H9 (cell line): ENCODE results near the gene FOXJ3. TPM values are rescaled to one million over a fixed set of nuclear protein-coding genes. Genes with fewer than 3 reads are reported as not detected.

Experiments used
- DNase-seq: peaks from one replicate; pipeline ENCODE4 v3.0.0-alpha.2; 2017
- H2AFZ ChIP-seq: one replicate; pipeline ENCODE4 v1.6.1; 2013; ENCODE audit warnings: mild to moderate bottlenecking, low read length, control low read depth, moderate library complexity
- H2AK5ac ChIP-seq: 2 replicates; pipeline ENCODE4 v1.6.1; 2013; ENCODE audit warnings: low read length, control low read depth, mixed read lengths; ENCODE audit not compliant: insufficient read length
- H2BK120ac ChIP-seq: one replicate; pipeline ENCODE4 v1.6.1; 2013; ENCODE audit warnings: low read depth, mild to moderate bottlenecking, low read length, control low read depth, inconsistent platforms; ENCODE audit not compliant: poor library complexity, severe bottlenecking
- H2BK12ac ChIP-seq: 2 replicates; pipeline ENCODE4 v1.6.1; 2013; ENCODE audit warnings: low read length, control low read depth, mixed read lengths, low read depth; ENCODE audit not compliant: insufficient read length
- H2BK15ac ChIP-seq: 2 replicates; pipeline ENCODE4 v1.6.1; 2013; ENCODE audit warnings: low read depth, low read length, control low read depth
- H2BK20ac ChIP-seq: one replicate; pipeline ENCODE4 v1.6.1; 2013; ENCODE audit warnings: low read depth, mild to moderate bottlenecking, low read length, control low read depth, inconsistent platforms; ENCODE audit not compliant: poor library complexity, severe bottlenecking
- H2BK5ac ChIP-seq: 2 replicates; pipeline ENCODE4 v1.6.1; 2013; ENCODE audit warnings: low read length, control low read depth, mixed read lengths; ENCODE audit not compliant: insufficient read length
- H3K14ac ChIP-seq: 2 replicates; pipeline ENCODE4 v1.6.1; 2013; ENCODE audit warnings: low read length, control low read depth; ENCODE audit not compliant: insufficient read depth
- H3K18ac ChIP-seq: 2 replicates; pipeline ENCODE4 v1.6.1; 2013; ENCODE audit warnings: low read depth, mild to moderate bottlenecking, mixed read lengths, low read length, control low read depth; ENCODE audit not compliant: insufficient read length
- H3K23ac ChIP-seq: 2 replicates; pipeline ENCODE4 v1.6.1; 2013; ENCODE audit warnings: low read length, control low read depth, mixed read lengths, low read depth; ENCODE audit not compliant: insufficient read length
- H3K23me2 ChIP-seq: 2 replicates; pipeline ENCODE4 v1.6.1; 2013; ENCODE audit warnings: low read depth, mild to moderate bottlenecking, mixed read lengths, low read length, control low read depth; ENCODE audit not compliant: insufficient read length, poor library complexity, severe bottlenecking
- H3K27ac ChIP-seq: 2 replicates; pipeline ENCODE4 v1.5.1; 2013; ENCODE audit warnings: low read length, control low read depth, mixed read lengths, low read depth; ENCODE audit not compliant: insufficient read length
- H3K27me3 ChIP-seq: 2 replicates; pipeline ENCODE4 v1.6.1; 2013; ENCODE audit warnings: low read length, control low read depth, inconsistent platforms; ENCODE audit not compliant: insufficient read depth
- H3K4ac ChIP-seq: 2 replicates; pipeline ENCODE4 v1.6.1; 2013; ENCODE audit warnings: low read depth, mild to moderate bottlenecking, control low read depth, inconsistent platforms, low read length, moderate library complexity
- H3K4me1 ChIP-seq: 2 replicates; pipeline ENCODE4 v1.6.1; 2013; ENCODE audit warnings: low read length, control low read depth, inconsistent platforms; ENCODE audit not compliant: insufficient read depth
- H3K4me2 ChIP-seq: 2 replicates; pipeline ENCODE4 v1.6.1; 2013; ENCODE audit warnings: low read length, control low read depth, mixed read lengths; ENCODE audit not compliant: insufficient read length, insufficient read depth
- H3K56ac ChIP-seq: 2 replicates; pipeline ENCODE4 v1.6.1; 2013; ENCODE audit warnings: low read depth, mild to moderate bottlenecking, mixed read lengths, low read length, control low read depth; ENCODE audit not compliant: insufficient read length
- H3K79me1 ChIP-seq: 2 replicates; pipeline ENCODE4 v1.6.1; 2013; ENCODE audit warnings: low read depth, mild to moderate bottlenecking, moderate library complexity, low read length, control low read depth, inconsistent platforms; ENCODE audit not compliant: insufficient read depth, poor library complexity, severe bottlenecking
- H3K79me2 ChIP-seq: 2 replicates; pipeline ENCODE4 v1.6.1; 2013; ENCODE audit warnings: low read length, control low read depth, inconsistent platforms; ENCODE audit not compliant: insufficient read depth
- H3K9ac ChIP-seq: 2 replicates; pipeline ENCODE4 v1.6.1; 2013; ENCODE audit warnings: low read length, control low read depth, mixed read lengths; ENCODE audit not compliant: insufficient read length; ENCODE audit errors: extremely low read depth
- H3K9me3 ChIP-seq: one replicate; pipeline ENCODE4 v1.6.1; 2013; ENCODE audit warnings: low read depth, low read length, inconsistent platforms; ENCODE audit not compliant: control insufficient read depth
- H3T11ph ChIP-seq: one replicate; pipeline ENCODE4 v1.6.1; 2013; ENCODE audit warnings: mild to moderate bottlenecking, low read length, control low read depth, inconsistent platforms
- H4K20me1 ChIP-seq: one replicate; pipeline ENCODE4 v1.6.1; 2013; ENCODE audit not compliant: control insufficient read depth, insufficient read length, insufficient read depth
- H4K5ac ChIP-seq: 2 replicates; pipeline ENCODE4 v1.6.1; 2013; ENCODE audit warnings: low read depth, mild to moderate bottlenecking, mixed read lengths, low read length, control low read depth; ENCODE audit not compliant: insufficient read length
- H4K8ac ChIP-seq: replicated peaks from 2 replicates; pipeline ENCODE4 v1.6.1; 2013; ENCODE audit warnings: low read length, control low read depth, mixed read lengths, low read depth; ENCODE audit not compliant: insufficient read length
- H4K91ac ChIP-seq: 2 replicates; pipeline ENCODE4 v1.6.1; 2013; ENCODE audit warnings: low read depth, mild to moderate bottlenecking, moderate library complexity, mixed read lengths, low read length, control low read depth; ENCODE audit not compliant: insufficient read length
- H3K27ac Mint-ChIP-seq, 3 experiments: 2 replicates in 2 of 3; 3 replicates in 1 of 3; pipeline ENCODE4 v1.8.0; 2020 to 2021; ENCODE audit warnings: mixed read lengths in 3 of 3, mild to moderate bottlenecking in 1 of 3, moderate library complexity in 1 of 3
- H3K27me3 Mint-ChIP-seq: 2 replicates; pipeline ENCODE4 v1.8.0; 2021; ENCODE audit warnings: low read depth, mild to moderate bottlenecking, moderate library complexity, mixed read lengths
- H3K36me3 Mint-ChIP-seq, 3 experiments: 2 replicates in 2 of 3; 3 replicates in 1 of 3; pipeline ENCODE4 v1.8.0; 2020 to 2021; ENCODE audit warnings: low read depth in 3 of 3, mixed read lengths in 3 of 3; ENCODE audit not compliant: insufficient read depth in 1 of 3
- H3K4me1 Mint-ChIP-seq, 2 experiments: 2 replicates each; pipeline ENCODE4 v1.8.0; 2020; ENCODE audit warnings: mixed read lengths in 2 of 2
- H3K4me3 Mint-ChIP-seq, 2 experiments: 2 replicates in 1 of 2; 3 replicates in 1 of 2; pipeline ENCODE4 v1.8.0; 2020 to 2021; ENCODE audit warnings: mild to moderate bottlenecking in 2 of 2, mixed read lengths in 2 of 2, moderate library complexity in 1 of 2
- H3K9me3 Mint-ChIP-seq, 2 experiments: 2 replicates in 1 of 2; 3 replicates in 1 of 2; pipeline ENCODE4 v1.8.0; 2020; ENCODE audit warnings: mild to moderate bottlenecking in 2 of 2, mixed read lengths in 2 of 2, moderate library complexity in 1 of 2
- WGBS: extraction: QIAGEN DNeasy Blood & Tissue Kit; methylation state at CpG from one replicate; pipeline ENCODE4 v1.1.7; 2013; ENCODE audit warnings: missing lambda C conversion rate, low lambda C conversion rate, mixed read lengths; ENCODE audit not compliant: insufficient read length; ENCODE audit errors: extremely low coverage; 5-methylcytosine and 5-hydroxymethylcytosine counted together
- total RNA-seq: library from RNA; stranded (reverse); gene quantifications from 2 replicates; pipeline ENCODE4 v1.2.1, GENCODE V29; 2021
- TF ChIP-seq, protein P1 (sequence below): fragments of 200-600 bp; sonication (generic); conservative IDR thresholded peaks from 3 replicates; pipeline ENCODE4 v1.8.0; 2021; ENCODE audit warnings: antibody characterized with exemption, mild to moderate bottlenecking

Gene FOXJ3
- total RNA-seq, 1 experiment from 2014 or later = 49.9 TPM

- Histone ChIP-seq H2BK15ac (no peak overlapping the region), H3K23ac (no peak overlapping the region), H3K9me3 (no peaks in the 10 kb centered on the region), H3K27ac (no peak overlapping the region), H4K8ac (no peak overlapping the region), H4K91ac (no peak overlapping the region), H3K4ac (no peak overlapping the region), H3K23me2 (no peaks in the 10 kb centered on the region), H3K56ac (no peak overlapping the region), H2BK120ac (no peak overlapping the region), H3K14ac (no peak overlapping the region), H2BK12ac (no peak overlapping the region), H4K5ac (no peak overlapping the region), H2AFZ (no peak overlapping the region), H2BK20ac (no peak overlapping the region), H2AK5ac (no peak overlapping the region), H3K9ac (no peak overlapping the region), H3K18ac (no peak overlapping the region), H3K79me2 (no peaks in the 10 kb centered on the region), H3K27me3 (no peaks in the 10 kb centered on the region), H3K4me2 (no peak overlapping the region), H2BK5ac (no peak overlapping the region), H3K4me1 (no peaks in the 10 kb centered on the region), H3K79me1 (no peaks in the 10 kb centered on the region), H4K20me1 (no peaks in the 10 kb centered on the region), H3T11ph (no peak overlapping the region)
- H3K4me3 Mint-ChIP-seq = no peak overlapping the region
- DNase-seq = no peak
- no peak overlapping the region for H3K27ac Mint-ChIP-seq
- no peaks in the 10 kb centered on the region for H3K9me3 Mint-ChIP-seq
- peaks cover 17% of the 10 kb centered on the region for H3K27me3 Mint-ChIP-seq
- H3K36me3 Mint-ChIP-seq = no peaks in the 10 kb centered on the region
- TF ChIP-seq, protein P1, sequence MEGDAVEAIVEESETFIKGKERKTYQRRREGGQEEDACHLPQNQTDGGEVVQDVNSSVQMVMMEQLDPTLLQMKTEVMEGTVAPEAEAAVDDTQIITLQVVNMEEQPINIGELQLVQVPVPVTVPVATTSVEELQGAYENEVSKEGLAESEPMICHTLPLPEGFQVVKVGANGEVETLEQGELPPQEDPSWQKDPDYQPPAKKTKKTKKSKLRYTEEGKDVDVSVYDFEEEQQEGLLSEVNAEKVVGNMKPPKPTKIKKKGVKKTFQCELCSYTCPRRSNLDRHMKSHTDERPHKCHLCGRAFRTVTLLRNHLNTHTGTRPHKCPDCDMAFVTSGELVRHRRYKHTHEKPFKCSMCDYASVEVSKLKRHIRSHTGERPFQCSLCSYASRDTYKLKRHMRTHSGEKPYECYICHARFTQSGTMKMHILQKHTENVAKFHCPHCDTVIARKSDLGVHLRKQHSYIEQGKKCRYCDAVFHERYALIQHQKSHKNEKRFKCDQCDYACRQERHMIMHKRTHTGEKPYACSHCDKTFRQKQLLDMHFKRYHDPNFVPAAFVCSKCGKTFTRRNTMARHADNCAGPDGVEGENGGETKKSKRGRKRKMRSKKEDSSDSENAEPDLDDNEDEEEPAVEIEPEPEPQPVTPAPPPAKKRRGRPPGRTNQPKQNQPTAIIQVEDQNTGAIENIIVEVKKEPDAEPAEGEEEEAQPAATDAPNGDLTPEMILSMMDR = no peak
- no CpG with 5 or more reads among the region's 7 CpGs for WGBS
- peaks cover 8% of the 10 kb centered on the region in 2 experiments; a peak in 1 of 4 replicates for H3K4me1 Mint-ChIP-seq
Observed at GRCh38 chr1:42368096-42368795, 33.2 kb upstream of the FOXJ3 start.
